ENCODE data around the gene SLC4A1AP.

Gene SLC4A1AP

DNA sequence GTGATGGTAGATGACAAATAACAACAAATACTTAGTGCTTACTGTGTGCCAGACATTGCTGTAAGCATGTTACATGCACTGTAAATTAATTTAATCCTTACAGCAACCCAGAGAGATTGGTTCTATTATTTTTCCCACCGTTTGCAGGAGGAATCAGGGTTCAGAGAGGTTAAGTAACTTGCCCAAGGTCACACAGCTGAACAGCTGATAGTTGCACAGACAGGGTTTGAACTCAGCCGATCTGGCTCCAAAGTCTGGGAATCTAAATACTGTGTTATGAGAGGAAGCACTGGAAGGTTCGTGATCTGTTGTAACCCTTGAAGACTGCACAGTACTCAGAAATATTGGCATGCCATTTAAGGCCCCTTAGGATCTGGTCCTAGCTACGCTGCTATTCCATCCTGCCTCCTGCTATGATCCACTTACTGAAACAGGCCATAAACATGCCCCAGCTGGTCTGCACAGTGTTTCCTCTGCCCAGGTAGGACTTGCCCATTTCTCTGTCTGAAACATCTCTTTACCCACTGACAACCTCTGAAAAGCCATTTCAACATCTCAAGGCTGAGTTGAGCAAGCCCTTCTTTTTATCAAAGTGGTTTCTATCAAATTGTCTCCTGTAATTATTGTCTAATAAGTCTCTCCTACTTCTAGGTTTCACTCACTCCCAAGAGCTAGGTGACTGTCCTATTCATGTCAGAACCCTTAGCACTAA, 67.4 kb downstream of the SLC4A1AP start:
- Histone ChIP-seq H3K4me3 (ENCODE audit: severe bottlenecking) (no peak overlapping the region), H3K9me3 (ENCODE audit: severe bottlenecking) (no peaks in the 10 kb centered on the region), H3K36me3 (ENCODE audit: low read depth) (no peaks in the 10 kb centered on the region), H3K27ac (ENCODE audit: poor library complexity, severe bottlenecking) (no peak overlapping the region), H3K27me3 (ENCODE audit: insufficient read depth, poor library complexity, severe bottlenecking) (no peaks in the 10 kb centered on the region), H3K4me1 (ENCODE audit: insufficient read depth, poor library complexity, severe bottlenecking) (peaks cover 5% of the 10 kb centered on the region)
- ATAC-seq (ENCODE audit: low read depth), result 0 out of 3 replicates have a peak, but pooled peaks have one; percentile 28
- no peak for DNase-seq (ENCODE audit: low spot score)
- TF ChIP-seq, protein P1, sequence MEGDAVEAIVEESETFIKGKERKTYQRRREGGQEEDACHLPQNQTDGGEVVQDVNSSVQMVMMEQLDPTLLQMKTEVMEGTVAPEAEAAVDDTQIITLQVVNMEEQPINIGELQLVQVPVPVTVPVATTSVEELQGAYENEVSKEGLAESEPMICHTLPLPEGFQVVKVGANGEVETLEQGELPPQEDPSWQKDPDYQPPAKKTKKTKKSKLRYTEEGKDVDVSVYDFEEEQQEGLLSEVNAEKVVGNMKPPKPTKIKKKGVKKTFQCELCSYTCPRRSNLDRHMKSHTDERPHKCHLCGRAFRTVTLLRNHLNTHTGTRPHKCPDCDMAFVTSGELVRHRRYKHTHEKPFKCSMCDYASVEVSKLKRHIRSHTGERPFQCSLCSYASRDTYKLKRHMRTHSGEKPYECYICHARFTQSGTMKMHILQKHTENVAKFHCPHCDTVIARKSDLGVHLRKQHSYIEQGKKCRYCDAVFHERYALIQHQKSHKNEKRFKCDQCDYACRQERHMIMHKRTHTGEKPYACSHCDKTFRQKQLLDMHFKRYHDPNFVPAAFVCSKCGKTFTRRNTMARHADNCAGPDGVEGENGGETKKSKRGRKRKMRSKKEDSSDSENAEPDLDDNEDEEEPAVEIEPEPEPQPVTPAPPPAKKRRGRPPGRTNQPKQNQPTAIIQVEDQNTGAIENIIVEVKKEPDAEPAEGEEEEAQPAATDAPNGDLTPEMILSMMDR (IDR thresholded peaks at IDR 0.05; ENCODE audit: poor library complexity, severe bottlenecking), result no peak

DNA sequence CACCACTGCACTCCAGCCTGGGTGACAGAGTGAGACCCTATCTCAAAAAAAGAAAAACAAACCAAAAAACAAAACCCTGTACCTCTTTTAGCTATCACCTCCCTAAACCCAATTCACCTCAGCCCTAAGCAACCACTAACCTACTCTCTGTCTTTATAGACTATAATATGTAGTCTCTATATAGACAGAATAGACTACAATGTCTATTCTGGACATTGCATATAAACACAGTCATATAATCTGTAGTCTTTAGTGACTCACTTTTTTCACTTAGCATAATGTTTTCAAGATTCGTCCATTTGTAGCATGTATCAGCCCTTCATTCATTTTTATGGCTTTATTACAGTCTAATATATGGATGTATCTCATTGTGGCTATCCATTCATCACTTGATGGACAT, 70.6 kb downstream of the SLC4A1AP start:
- no peak overlapping the region for H3K4me3 ChIP-seq (ENCODE audit: severe bottlenecking)
- DNase-seq (ENCODE audit: low spot score), result no peak
- H3K9me3 ChIP-seq (ENCODE audit: severe bottlenecking), result no peaks in the 10 kb centered on the region
- H3K27ac ChIP-seq (ENCODE audit: poor library complexity, severe bottlenecking), result no peak overlapping the region
- peaks cover 5% of the 10 kb centered on the region for H3K4me1 ChIP-seq (ENCODE audit: insufficient read depth, poor library complexity, severe bottlenecking)
- H3K36me3 ChIP-seq (ENCODE audit: low read depth), result no peaks in the 10 kb centered on the region
- TF ChIP-seq, protein P1 (IDR thresholded peaks at IDR 0.05; ENCODE audit: poor library complexity, severe bottlenecking), result no peak
- ATAC-seq (ENCODE audit: low read depth), result no peak
- H3K27me3 ChIP-seq (ENCODE audit: insufficient read depth, poor library complexity, severe bottlenecking), result no peaks in the 10 kb centered on the region

DNA sequence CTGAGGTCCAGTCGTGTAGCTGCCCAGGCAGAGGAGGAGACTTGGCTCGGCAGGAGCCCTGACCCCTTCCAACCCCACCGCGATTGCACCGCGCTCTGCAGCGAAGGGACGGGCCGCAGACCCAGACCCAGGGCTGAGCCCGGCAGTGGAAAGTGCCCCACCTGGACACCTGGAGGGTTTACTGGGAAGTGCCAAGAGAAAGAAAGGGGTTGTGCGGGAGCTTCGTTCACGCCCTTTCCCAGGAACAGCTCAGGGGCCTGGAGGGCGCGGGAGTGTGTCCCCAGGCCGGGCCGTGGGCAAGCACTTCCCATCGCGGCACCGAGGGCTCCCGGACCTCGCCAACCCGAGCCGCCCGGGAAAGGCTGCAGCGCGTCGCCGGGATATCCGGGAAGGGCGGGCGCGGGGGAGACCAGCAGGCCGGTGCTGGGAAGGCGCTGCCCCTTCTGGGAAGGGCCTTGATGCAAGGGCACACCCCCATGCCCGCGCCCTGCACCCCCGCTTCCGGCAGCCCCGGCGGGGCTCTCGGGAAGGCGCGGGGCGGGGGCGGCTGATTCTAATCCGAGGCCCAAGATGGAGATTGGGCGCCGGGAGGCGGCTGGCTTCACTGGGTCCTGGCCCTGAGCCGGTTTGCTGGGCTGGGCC, 71.7 kb downstream of the SLC4A1AP start:
- peaks cover 5% of the 10 kb centered on the region for H3K4me1 ChIP-seq (ENCODE audit: insufficient read depth, poor library complexity, severe bottlenecking)

DNA sequence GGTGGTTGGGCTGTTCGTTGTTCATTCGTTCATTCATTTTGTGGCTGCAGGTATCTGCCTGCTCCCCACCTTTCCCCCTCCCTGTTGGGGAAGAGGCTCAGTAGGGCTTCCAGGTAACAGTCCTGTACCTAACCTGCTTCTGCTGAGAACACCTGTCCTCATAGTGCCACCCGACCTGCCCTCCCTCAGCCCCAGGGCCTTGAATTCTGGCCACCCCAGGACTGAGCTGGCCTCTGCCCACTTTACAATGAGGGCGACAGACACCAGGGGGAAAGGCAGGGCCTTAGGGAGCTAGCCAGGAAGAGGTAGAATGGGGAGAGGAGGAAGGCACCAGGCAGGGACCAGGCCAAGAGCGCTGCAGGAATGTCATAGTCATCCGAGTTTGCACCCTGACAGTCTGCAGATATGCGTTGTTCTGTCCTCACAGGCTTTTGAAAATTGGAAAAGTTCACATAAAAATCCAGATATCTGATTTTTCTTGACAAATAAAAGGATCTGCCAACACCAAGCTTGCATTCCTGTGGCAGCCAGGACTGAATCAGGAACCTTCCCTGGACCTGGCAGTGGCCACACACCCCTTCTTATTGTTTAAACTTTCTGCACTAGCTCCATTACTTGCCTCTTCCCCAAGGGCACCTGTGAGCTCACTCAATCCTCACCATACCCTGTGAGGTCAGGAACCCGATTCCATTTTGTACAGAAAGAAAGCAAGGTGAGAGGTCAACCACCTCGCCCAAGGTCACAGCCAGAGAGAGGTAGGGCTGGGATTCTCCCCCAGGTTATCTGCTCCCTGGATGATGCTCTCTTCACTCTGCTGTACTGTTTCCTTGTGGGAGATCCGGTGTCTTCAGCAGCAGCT, 72.6 kb downstream of the SLC4A1AP start:
- TF ChIP-seq, protein P1 (IDR thresholded peaks at IDR 0.05; ENCODE audit: poor library complexity, severe bottlenecking), result no peak
- H3K36me3 ChIP-seq (ENCODE audit: low read depth), result no peaks in the 10 kb centered on the region
- no peaks in the 10 kb centered on the region for H3K27me3 ChIP-seq (ENCODE audit: insufficient read depth, poor library complexity, severe bottlenecking)
- H3K4me3 ChIP-seq (ENCODE audit: severe bottlenecking), result peak overlapping the region; percentile 25
- no peak for ATAC-seq (ENCODE audit: low read depth)
- H3K27ac ChIP-seq (ENCODE audit: poor library complexity, severe bottlenecking), result peak overlapping the region; percentile 31
- no peak for DNase-seq (ENCODE audit: low spot score)
- H3K4me1 ChIP-seq (ENCODE audit: insufficient read depth, poor library complexity, severe bottlenecking), result peaks cover 5% of the 10 kb centered on the region
- H3K9me3 ChIP-seq (ENCODE audit: severe bottlenecking), result peaks cover 2% of the 10 kb centered on the region

More for the DNA sequence above, 71.7 kb downstream of the SLC4A1AP start:
- peak overlapping the region; percentile 25 for H3K4me3 ChIP-seq (ENCODE audit: severe bottlenecking)
- H3K27ac ChIP-seq (ENCODE audit: poor library complexity, severe bottlenecking), result peak overlapping the region; percentile 31
- DNase-seq (ENCODE audit: low spot score) (no peak), ATAC-seq (ENCODE audit: low read depth) (peak; percentile 84)
- H3K27me3 ChIP-seq (ENCODE audit: insufficient read depth, poor library complexity, severe bottlenecking), result no peaks in the 10 kb centered on the region
- H3K36me3 ChIP-seq (ENCODE audit: low read depth), result no peaks in the 10 kb centered on the region
- TF ChIP-seq, protein P1 (IDR thresholded peaks at IDR 0.05; ENCODE audit: poor library complexity, severe bottlenecking), result no peak
- H3K9me3 ChIP-seq (ENCODE audit: severe bottlenecking), result peaks cover 2% of the 10 kb centered on the region
